Measurements from ENCODE around the gene BRSK2.

DNA sequence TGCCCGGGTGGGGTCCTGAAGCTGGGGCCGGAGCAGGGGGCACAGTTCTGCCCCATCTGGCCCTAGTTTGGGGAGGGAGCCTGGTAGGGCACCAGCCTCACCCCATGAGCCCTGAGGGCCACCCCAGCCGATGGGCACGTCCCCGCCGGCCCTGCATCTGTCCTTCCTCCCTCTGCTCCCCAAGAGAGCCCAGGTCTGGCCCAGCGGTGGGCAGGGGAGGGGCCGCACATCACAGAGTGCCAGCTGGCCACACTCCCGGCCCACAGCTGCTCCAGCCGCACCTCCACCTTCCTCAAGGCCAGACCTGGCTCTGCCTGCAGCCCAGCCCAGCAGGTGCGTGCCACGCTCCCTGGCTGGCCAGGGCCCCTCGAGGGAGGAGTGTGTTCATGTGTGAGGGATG lies 21.6 kb downstream of the BRSK2 start:
- TF ChIP-seq, protein P1, sequence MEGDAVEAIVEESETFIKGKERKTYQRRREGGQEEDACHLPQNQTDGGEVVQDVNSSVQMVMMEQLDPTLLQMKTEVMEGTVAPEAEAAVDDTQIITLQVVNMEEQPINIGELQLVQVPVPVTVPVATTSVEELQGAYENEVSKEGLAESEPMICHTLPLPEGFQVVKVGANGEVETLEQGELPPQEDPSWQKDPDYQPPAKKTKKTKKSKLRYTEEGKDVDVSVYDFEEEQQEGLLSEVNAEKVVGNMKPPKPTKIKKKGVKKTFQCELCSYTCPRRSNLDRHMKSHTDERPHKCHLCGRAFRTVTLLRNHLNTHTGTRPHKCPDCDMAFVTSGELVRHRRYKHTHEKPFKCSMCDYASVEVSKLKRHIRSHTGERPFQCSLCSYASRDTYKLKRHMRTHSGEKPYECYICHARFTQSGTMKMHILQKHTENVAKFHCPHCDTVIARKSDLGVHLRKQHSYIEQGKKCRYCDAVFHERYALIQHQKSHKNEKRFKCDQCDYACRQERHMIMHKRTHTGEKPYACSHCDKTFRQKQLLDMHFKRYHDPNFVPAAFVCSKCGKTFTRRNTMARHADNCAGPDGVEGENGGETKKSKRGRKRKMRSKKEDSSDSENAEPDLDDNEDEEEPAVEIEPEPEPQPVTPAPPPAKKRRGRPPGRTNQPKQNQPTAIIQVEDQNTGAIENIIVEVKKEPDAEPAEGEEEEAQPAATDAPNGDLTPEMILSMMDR (conservative IDR thresholded peaks at IDR 0.05 in 1 of 2, IDR thresholded peaks at IDR 0.05 in 1 of 2; ENCODE audit: low read depth in 1 of 2, low read length in 2 of 2): no peak
- TF ChIP-seq EZH2 (IDR thresholded peaks at IDR 0.05; ENCODE audit: low read length, missing control alignments): no peak
